Measurements from ENCODE around the gene MEPCE. TPM values are rescaled to one million over a fixed set of nuclear protein-coding genes. Genes with fewer than 3 reads are reported as not detected.

The MEPCE gene
- total and polyA plus RNA-seq, 2 of the 8 experiments (the other 6 are each of a cell fraction or from before 2014, with no cell fraction given), result 22.8 to 48.8 TPM

DNA sequence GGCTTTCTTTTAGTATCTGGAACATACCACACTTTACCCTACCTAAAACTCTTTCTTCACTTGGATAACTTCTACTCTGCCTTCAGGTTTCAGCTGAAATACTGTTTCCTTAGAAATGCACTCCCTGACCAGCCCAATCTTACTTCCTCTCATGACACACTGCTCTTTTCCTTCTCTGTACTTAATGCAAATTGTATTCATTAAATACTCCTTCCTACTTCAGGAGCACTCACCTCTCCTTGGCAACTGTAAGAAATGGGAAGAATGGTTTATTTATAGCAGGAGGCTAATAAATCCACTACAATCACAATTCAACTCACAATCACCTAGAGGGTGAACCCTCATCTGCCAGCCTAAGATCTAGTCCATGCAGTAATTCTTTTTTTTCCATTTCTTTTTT is 16.3 kb upstream of the MEPCE start:
- Histone ChIP-seq H3K27me3 (replicated peaks in 1 of 4; ENCODE audit: control insufficient read depth in 3 of 4, extremely low read depth in 1 of 4, insufficient read depth in 3 of 4, low read length in 3 of 4) (no peaks in the 10 kb centered on the region; a peak in 1 of 7 replicates), H4K8ac (ENCODE audit: extremely low read depth, insufficient read depth, low read length) (no peak overlapping the region), H3K4ac (replicated peaks; ENCODE audit: insufficient read length, low read depth, low read length) (no peak overlapping the region), H2BK12ac (ENCODE audit: low read depth, low read length) (no peak overlapping the region), H3K9me3 (ENCODE audit: insufficient read depth in 2 of 2, low read depth in 1 of 2, low read length in 1 of 2) (no peaks in the 10 kb centered on the region), H3K56ac (replicated peaks; ENCODE audit: insufficient read length, low read depth, low read length) (no peak overlapping the region), H2BK5ac (ENCODE audit: low read depth, low read length) (no peak overlapping the region), H3K4me2 (ENCODE audit: insufficient read depth in 1 of 2, low read depth in 2 of 2, low read length in 2 of 2) (no peak overlapping the region), H3K23ac (ENCODE audit: insufficient read length) (no peak overlapping the region), H3K18ac (ENCODE audit: extremely low read depth, low read length) (no peak overlapping the region), H4K20me1 (replicated peaks in 1 of 2; ENCODE audit: control insufficient read depth in 1 of 2, insufficient read depth in 2 of 2, low read length in 2 of 2) (no peaks in the 10 kb centered on the region), H4K91ac (replicated peaks; ENCODE audit: insufficient read length, low read length) (no peak overlapping the region), H3K79me1 (ENCODE audit: low read depth, low read length) (no peaks in the 10 kb centered on the region), H4K5ac (ENCODE audit: insufficient read length, low read depth, low read length) (no peak overlapping the region), H3K14ac (ENCODE audit: insufficient read length) (no peak overlapping the region), H2BK15ac (ENCODE audit: low read length) (no peak overlapping the region), H3K27ac (ENCODE audit: low read depth, low read length) (no peak overlapping the region), H3K36me3 (ENCODE audit: control insufficient read depth in 2 of 4, insufficient read depth in 4 of 4, low read length in 3 of 4) (no peaks in the 10 kb centered on the region), H3K4me3 (ENCODE audit: extremely low read depth in 1 of 4, insufficient read depth in 2 of 4, low read depth in 3 of 4, low read length in 4 of 4) (no peak overlapping the region), H3K9ac (replicated peaks in 1 of 4; ENCODE audit: extremely low read depth in 1 of 4, low read depth in 3 of 4, low read length in 3 of 4) (no peak overlapping the region), H3K23me2 (ENCODE audit: low read depth, low read length) (no peaks in the 10 kb centered on the region), H3K4me1 (replicated peaks in 1 of 4; ENCODE audit: control insufficient read depth in 3 of 4, insufficient read depth in 4 of 4, low read length in 3 of 4) (no peaks in the 10 kb centered on the region), H2BK120ac (replicated peaks; ENCODE audit: low read depth, low read length) (no peak overlapping the region), H3K79me2 (ENCODE audit: control insufficient read depth in 1 of 2, insufficient read depth in 2 of 2, low read length in 2 of 2) (no peaks in the 10 kb centered on the region), H2AK5ac (ENCODE audit: low read depth, low read length) (no peak overlapping the region), H2BK20ac (ENCODE audit: low read length) (no peak overlapping the region), H2AFZ (ENCODE audit: low read length) (no peak overlapping the region)
- DNase-seq (ENCODE audit: low read depth in 1 of 2, low spot score in 2 of 2) (no peak), FAIRE-seq (no peak)
- CTCF ChIA-PET (ENCODE audit: partially characterized antibody), result interaction anchor here (0.6 to 2.4 kb wide), 6 partner anchors 10 to 287 kb away, joined by 3 to 9 read pairs (median 4); no protein-coding TSS in a partner anchor
- POLR2A ChIA-PET (ENCODE audit: partially characterized antibody), result no interaction called here
- TF ChIP-seq KDM5A (IDR thresholded peaks at IDR 0.05; ENCODE audit: low read length), result no peak
- no peak for TF ChIP-seq POLR2AphosphoS5 (IDR thresholded peaks at IDR 0.05; ENCODE audit: low read depth, low read length)
- TF ChIP-seq SIRT6 (IDR thresholded peaks at IDR 0.05; ENCODE audit: low read length), result no peak
- no peak for TF ChIP-seq POU5F1 (IDR thresholded peaks at IDR 0.05; ENCODE audit: low read depth, low read length)
- no peak for TF ChIP-seq BRCA1 (IDR thresholded peaks at IDR 0.05; ENCODE audit: low read depth, low read length)
- TF ChIP-seq CTCF (IDR thresholded peaks at IDR 0.05; ENCODE audit: control extremely low read depth in 1 of 3, insufficient read depth in 1 of 3, low read depth in 1 of 3, low read length in 3 of 3), result no peak
- TF ChIP-seq BACH1 (IDR thresholded peaks at IDR 0.05; ENCODE audit: low read length), result no peak
- TF ChIP-seq TAF7 (optimal IDR thresholded peaks at IDR 0.05; ENCODE audit: borderline replicate concordance, low read depth, low read length), result no peak

Data from H1 (cell line).